AG04450 (cell line): ENCODE data around the gene SHISA7. TPM values are rescaled to one million over a fixed set of nuclear protein-coding genes. Genes with fewer than 3 reads are reported as not detected.

Experiments used
- CTCF ChIA-PET: fragments of 300-600, 350-600 bp; formaldehyde crosslinking; extraction: SDS; loops from one replicate; lab custom pipeline; 2022; ENCODE audit warnings: antibody characterized with exemption, inconsistent platforms; lab: Charles Lee
- POLR2A ChIA-PET: fragments of 350-600 bp; formaldehyde crosslinking; extraction: SDS; loops from one replicate; lab custom pipeline; 2021; ENCODE audit warnings: antibody characterized with exemption, inconsistent platforms; lab: Yijun Ruan, JAX
- DNase-seq: peaks from one replicate; pipeline ENCODE4 v3.0.0-alpha.2; 2011; ENCODE audit warnings: low read depth, low spot score
- H3K27ac ChIP-seq: one replicate; pipeline ENCODE4 v1.5.1; 2012; ENCODE audit warnings: low read depth, low read length, control low read depth
- H3K27me3 ChIP-seq: one replicate; pipeline ENCODE4 v1.6.0; 2012; ENCODE audit warnings: low read length; ENCODE audit not compliant: control insufficient read depth, insufficient read depth
- H3K4me3 ChIP-seq: 2 replicates; pipeline ENCODE4 v1.5.1; 2011; ENCODE audit warnings: mild to moderate bottlenecking, low read depth, low read length, control low read depth
- H3K9me3 ChIP-seq: 2 replicates; pipeline ENCODE4 v1.5.1; 2012; ENCODE audit warnings: low read length; ENCODE audit not compliant: control insufficient read depth, insufficient read depth
- CTCF ChIP-seq: IDR thresholded peaks from 2 replicates; pipeline ENCODE4 v1.5.1; 2011; ENCODE audit warnings: low read depth, low read length, control low read depth, inconsistent platforms
- polyA plus RNA-seq: library from polyadenylated mRNA; depleted of rRNA; stranded (reverse); fragments of >200 nt; gene quantifications from 2 replicates; pipeline ENCODE4 v1.2.3, GENCODE V29; 2011

Gene SHISA7
- polyA plus RNA-seq, 1 experiment: not detected

GRCh38 chr19:55476100-55476775, 33.1 kb upstream of the SHISA7 start, which contains the start of gene ZNF628:
ZNF628 (plus strand) TSS chr19:55476617; CDS start chr19:55479911, 3,294 bp downstream.
- Histone ChIP-seq H3K4me3 (peak within 1 kb of the TSS; percentile 72), H3K9me3 (no peaks in the 10 kb centered on the region), H3K27ac (peak within 1 kb of the TSS; percentile 57), H3K27me3 (no peaks in the 10 kb centered on the region)
- POLR2A ChIA-PET: interaction anchor here (0.5 to 2.5 kb wide), 15 partner anchors 8 to 261 kb away, joined by 3 to 21 read pairs (median 6); partner anchors contain the start of genes ISOC2, NAT14, PPP6R1 and SSC5D
- CTCF ChIA-PET: interaction anchor here (0.7 to 5.5 kb wide), 6 partner anchors 9 to 185 kb away, joined by 3 to 77 read pairs (median 7); no protein-coding TSS in a partner anchor
- peak; percentile 92 for DNase-seq
- no peak for TF ChIP-seq CTCF

- no peak for TF ChIP-seq CTCF
- POLR2A ChIA-PET: interaction anchor here (2.5 kb wide), 1 partner anchor 67 kb away, joined by 10 read pairs; the partner anchor contains the start of gene UBE2S
- CTCF ChIA-PET: interaction anchor here (1.1 kb wide), 1 partner anchor 29 kb away, joined by 3 read pairs; no protein-coding TSS in a partner anchor
- no peaks in the 10 kb centered on the region for H3K9me3 ChIP-seq
- no peak for DNase-seq
- H3K4me3 ChIP-seq: no peak overlapping the region
- H3K27ac ChIP-seq: no peak overlapping the region
- no peaks in the 10 kb centered on the region for H3K27me3 ChIP-seq
These were observed 31.5 kb upstream of the SHISA7 start for GRCh38 chr19:55474269-55475265.

GRCh38 chr19:55473225-55474012, 30.3 kb upstream of the SHISA7 start:
- Histone ChIP-seq H3K27ac (no peak overlapping the region), H3K27me3 (no peaks in the 10 kb centered on the region), H3K4me3 (no peak overlapping the region), H3K9me3 (no peaks in the 10 kb centered on the region)
- CTCF ChIA-PET: interaction anchor here (1.1 kb wide), 1 partner anchor 30 kb away, joined by 3 read pairs; no protein-coding TSS in a partner anchor
- POLR2A ChIA-PET: no interaction called here
- no peak for TF ChIP-seq CTCF
- DNase-seq: no peak

GRCh38 chr19:55472463-55472862, 29.4 kb upstream of the SHISA7 start:
- no peak overlapping the region for H3K27ac ChIP-seq
- H3K9me3 ChIP-seq: no peaks in the 10 kb centered on the region
- no peak for TF ChIP-seq CTCF
- ChIA-PET CTCF (no interaction called here), POLR2A (no interaction called here)
- no peaks in the 10 kb centered on the region for H3K27me3 ChIP-seq
- no peak overlapping the region for H3K4me3 ChIP-seq
- no peak for DNase-seq
